ENCODE data around the gene TM9SF2.

The TM9SF2 gene

DNA sequence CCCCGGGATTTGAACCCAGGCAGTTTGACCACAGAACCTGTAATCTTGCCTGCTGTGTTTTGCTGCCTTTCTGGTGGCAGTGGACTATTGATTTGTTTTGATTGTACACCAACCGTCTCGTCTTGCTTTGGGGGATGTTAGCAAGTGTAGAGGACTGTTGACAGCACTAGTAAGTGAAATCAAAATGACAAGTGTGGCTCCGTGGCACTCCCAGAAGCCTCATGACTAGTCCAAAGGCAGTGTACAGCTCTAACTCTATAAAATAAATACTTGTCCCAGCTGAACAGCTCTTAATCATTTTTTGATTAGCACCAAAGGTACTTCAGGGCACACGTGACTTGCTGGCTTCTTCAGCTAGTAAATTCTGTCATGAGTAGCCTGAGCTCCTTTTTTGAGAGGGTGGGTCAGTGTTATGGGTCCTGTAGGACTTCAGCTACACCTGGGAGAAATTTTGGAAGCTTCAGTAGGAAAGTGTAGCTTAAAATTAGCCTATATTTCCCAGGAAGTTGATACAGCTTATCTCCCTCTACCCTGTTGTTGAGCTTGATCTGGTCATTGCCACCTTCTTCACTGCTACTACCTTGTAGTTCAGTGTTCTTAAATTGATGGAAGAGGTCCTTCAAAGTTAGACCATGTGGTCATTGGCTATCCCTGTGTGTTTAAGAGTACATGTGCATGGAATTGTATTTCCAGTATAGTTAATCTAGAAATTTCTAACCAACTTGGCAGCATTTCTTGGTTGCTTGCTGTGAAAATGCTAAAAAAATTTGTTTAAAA lies 15.1 kb downstream of the TM9SF2 start:
- H3K4me3 ChIP-seq (replicated peaks; ENCODE audit: low read depth, low read length): no peak overlapping the region
- no peaks in the 10 kb centered on the region for H3K27me3 ChIP-seq (replicated peaks; ENCODE audit: control insufficient read depth, insufficient read depth, low read length)
- peaks cover 2% of the 10 kb centered on the region for H3K36me3 ChIP-seq (ENCODE audit: control insufficient read depth, insufficient read depth, low read length)
- DNase-seq (ENCODE audit: extremely low read depth, insufficient read length): no peak
- TF ChIP-seq, protein P1, sequence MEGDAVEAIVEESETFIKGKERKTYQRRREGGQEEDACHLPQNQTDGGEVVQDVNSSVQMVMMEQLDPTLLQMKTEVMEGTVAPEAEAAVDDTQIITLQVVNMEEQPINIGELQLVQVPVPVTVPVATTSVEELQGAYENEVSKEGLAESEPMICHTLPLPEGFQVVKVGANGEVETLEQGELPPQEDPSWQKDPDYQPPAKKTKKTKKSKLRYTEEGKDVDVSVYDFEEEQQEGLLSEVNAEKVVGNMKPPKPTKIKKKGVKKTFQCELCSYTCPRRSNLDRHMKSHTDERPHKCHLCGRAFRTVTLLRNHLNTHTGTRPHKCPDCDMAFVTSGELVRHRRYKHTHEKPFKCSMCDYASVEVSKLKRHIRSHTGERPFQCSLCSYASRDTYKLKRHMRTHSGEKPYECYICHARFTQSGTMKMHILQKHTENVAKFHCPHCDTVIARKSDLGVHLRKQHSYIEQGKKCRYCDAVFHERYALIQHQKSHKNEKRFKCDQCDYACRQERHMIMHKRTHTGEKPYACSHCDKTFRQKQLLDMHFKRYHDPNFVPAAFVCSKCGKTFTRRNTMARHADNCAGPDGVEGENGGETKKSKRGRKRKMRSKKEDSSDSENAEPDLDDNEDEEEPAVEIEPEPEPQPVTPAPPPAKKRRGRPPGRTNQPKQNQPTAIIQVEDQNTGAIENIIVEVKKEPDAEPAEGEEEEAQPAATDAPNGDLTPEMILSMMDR (IDR thresholded peaks at IDR 0.05; ENCODE audit: insufficient read depth, low read length, poor library complexity, severe bottlenecking): no peak

DNA sequence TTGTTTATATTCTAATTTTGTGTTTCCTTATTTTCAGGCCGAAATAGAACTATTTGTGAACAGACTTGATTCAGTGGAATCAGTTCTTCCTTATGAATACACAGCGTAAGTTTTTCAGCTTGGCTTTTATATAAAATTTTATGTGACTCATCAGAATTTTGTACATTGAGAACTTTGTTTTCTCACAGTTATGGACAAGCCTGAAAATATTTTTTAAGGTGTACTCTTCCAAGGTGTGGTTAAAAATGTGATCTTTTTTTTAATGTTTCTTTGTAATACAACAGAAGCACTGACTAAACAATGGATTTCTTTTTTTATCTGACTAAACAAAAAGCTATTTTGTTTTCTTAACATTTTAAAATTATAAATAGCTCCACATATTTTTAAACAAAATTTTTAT lies 16.3 kb downstream of the TM9SF2 start:
- Histone ChIP-seq H3K4me3 (replicated peaks; ENCODE audit: low read depth, low read length) (no peak overlapping the region), H3K27me3 (replicated peaks; ENCODE audit: control insufficient read depth, insufficient read depth, low read length) (no peaks in the 10 kb centered on the region), H3K36me3 (ENCODE audit: control insufficient read depth, insufficient read depth, low read length) (peaks cover 5% of the 10 kb centered on the region)
- no peak for DNase-seq (ENCODE audit: extremely low read depth, insufficient read length)
- TF ChIP-seq, protein P1 (IDR thresholded peaks at IDR 0.05; ENCODE audit: insufficient read depth, low read length, poor library complexity, severe bottlenecking): no peak

DNA sequence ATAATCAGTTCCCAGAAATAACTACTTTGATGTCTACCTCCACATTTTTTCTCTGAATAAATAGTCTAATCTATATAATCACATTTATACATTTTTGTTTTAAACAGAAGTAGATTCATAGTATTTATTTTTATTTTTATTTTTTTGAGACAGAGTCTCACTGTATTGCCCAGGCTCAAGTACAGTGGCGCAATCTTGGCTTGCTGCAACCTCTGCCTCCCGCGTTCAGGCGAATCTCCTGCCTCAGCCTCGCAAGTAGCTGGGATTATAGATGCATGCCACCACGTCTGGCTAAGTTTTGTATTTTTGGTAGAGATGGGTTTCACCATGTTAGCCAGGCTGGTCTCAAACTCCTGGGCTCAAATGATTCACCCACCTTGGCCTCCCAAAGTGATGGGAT lies 16.7 kb downstream of the TM9SF2 start:
- peaks cover 5% of the 10 kb centered on the region for H3K36me3 ChIP-seq (ENCODE audit: control insufficient read depth, insufficient read depth, low read length)
- no peak for DNase-seq (ENCODE audit: extremely low read depth, insufficient read length)
- H3K4me3 ChIP-seq (replicated peaks; ENCODE audit: low read depth, low read length): no peak overlapping the region
- no peaks in the 10 kb centered on the region for H3K27me3 ChIP-seq (replicated peaks; ENCODE audit: control insufficient read depth, insufficient read depth, low read length)
- TF ChIP-seq, protein P1 (IDR thresholded peaks at IDR 0.05; ENCODE audit: insufficient read depth, low read length, poor library complexity, severe bottlenecking): no peak

DNA sequence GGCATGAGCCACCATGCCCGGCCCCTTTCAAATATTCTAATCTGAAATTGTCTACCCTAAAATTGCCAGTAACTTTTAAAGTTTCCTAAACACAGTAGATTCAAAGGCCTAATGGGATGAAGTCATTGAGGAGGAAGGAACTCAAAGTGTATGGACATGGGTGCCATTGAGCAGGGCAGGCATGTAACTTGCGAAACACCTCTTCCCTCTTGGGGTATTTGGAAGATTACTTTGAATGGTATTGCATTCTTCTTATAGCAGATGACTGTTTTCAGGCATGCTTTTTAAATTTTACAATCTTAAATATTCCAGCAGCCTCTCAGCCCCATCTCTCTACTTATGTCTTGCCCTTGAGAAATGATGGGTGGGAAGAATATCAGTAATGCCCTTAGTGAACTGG lies 21.0 kb downstream of the TM9SF2 start:
- Histone ChIP-seq H3K27me3 (replicated peaks; ENCODE audit: control insufficient read depth, insufficient read depth, low read length) (no peaks in the 10 kb centered on the region), H3K36me3 (ENCODE audit: control insufficient read depth, insufficient read depth, low read length) (peaks cover 20% of the 10 kb centered on the region)
- DNase-seq (ENCODE audit: extremely low read depth, insufficient read length): no peak

DNA sequence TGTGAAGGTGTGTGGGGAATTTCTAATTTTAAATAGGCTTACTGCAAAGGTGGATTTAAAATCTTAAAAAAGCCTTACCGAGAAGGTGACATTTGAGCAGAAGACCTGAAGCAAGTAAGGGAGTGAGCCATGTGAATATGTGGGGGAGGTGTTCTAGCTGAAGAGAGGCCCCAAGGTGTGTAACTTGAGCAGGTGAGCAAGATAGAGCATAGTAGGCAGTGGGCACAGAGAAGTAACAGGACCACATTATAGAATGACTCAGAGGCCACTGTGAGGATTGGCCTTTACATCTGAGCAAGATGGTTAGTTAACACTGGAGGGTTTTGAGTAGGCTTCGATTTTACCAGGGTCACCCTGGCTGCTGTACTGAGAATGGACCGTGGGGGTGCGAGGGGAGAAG lies 22.6 kb downstream of the TM9SF2 start:
- Histone ChIP-seq H3K4me3 (replicated peaks; ENCODE audit: low read depth, low read length) (no peak overlapping the region), H3K27me3 (replicated peaks; ENCODE audit: control insufficient read depth, insufficient read depth, low read length) (no peaks in the 10 kb centered on the region), H3K36me3 (ENCODE audit: control insufficient read depth, insufficient read depth, low read length) (peaks cover 20% of the 10 kb centered on the region)
- TF ChIP-seq, protein P1 (IDR thresholded peaks at IDR 0.05; ENCODE audit: insufficient read depth, low read length, poor library complexity, severe bottlenecking): no peak
- no peak for DNase-seq (ENCODE audit: extremely low read depth, insufficient read length)

More for the DNA sequence above, 21.0 kb downstream of the TM9SF2 start:
- TF ChIP-seq, protein P1 (IDR thresholded peaks at IDR 0.05; ENCODE audit: insufficient read depth, low read length, poor library complexity, severe bottlenecking): no peak
- no peak overlapping the region for H3K4me3 ChIP-seq (replicated peaks; ENCODE audit: low read depth, low read length)
